ENCODE data around the gene PRRC1. TPM values are rescaled to one million over a fixed set of nuclear protein-coding genes. Genes with fewer than 3 reads are reported as not detected.

The PRRC1 gene
- polyA plus RNA-seq, 3 donors = 79.5 to 86.6 (median 83.9) TPM

- no peak for DNase-seq
These were observed 54.1 kb downstream of the PRRC1 start for GRCh38 chr5:127571314-127572131.

- no peak for DNase-seq
These were observed 55.5 kb downstream of the PRRC1 start for GRCh38 chr5:127572930-127573329.

- no peak for DNase-seq
These were observed 57.6 kb downstream of the PRRC1 start for GRCh38 chr5:127574852-127575679.

GRCh38 chr5:127577458-127577857, 60.0 kb downstream of the PRRC1 start:
- no peak for DNase-seq

- no peak for DNase-seq
These were observed 63.3 kb downstream of the PRRC1 start for GRCh38 chr5:127580731-127581130.

- no peak for DNase-seq
These were observed 64.0 kb downstream of the PRRC1 start for GRCh38 chr5:127581450-127581849.

GRCh38 chr5:127582773-127583370, 65.4 kb downstream of the PRRC1 start:
- no peak for DNase-seq

GRCh38 chr5:127583866-127584265, 66.4 kb downstream of the PRRC1 start:
- no peak for DNase-seq

GRCh38 chr5:127585661-127586060, 68.2 kb downstream of the PRRC1 start:
- no peak for DNase-seq

- no peak for DNase-seq
These were observed 68.8 kb downstream of the PRRC1 start for GRCh38 chr5:127586066-127586770.

- no peak for DNase-seq
These were observed 69.4 kb downstream of the PRRC1 start for GRCh38 chr5:127586811-127587210.

GRCh38 chr5:127587246-127587917, 69.9 kb downstream of the PRRC1 start:
- DNase-seq = no peak

GRCh38 chr5:127588368-127588767, 70.9 kb downstream of the PRRC1 start:
- DNase-seq = no peak

GRCh38 chr5:127589309-127590030, 72.0 kb downstream of the PRRC1 start:
- no peak for DNase-seq

GRCh38 chr5:127590156-127590722, 72.8 kb downstream of the PRRC1 start:
- no peak for DNase-seq

- DNase-seq = no peak
These were observed 78.3 kb downstream of the PRRC1 start for GRCh38 chr5:127595484-127596368.

- DNase-seq = no peak
These were observed 79.1 kb downstream of the PRRC1 start for GRCh38 chr5:127596501-127596900.

GRCh38 chr5:127599320-127599719, 81.9 kb downstream of the PRRC1 start:
- no peak for DNase-seq

- no peak for DNase-seq
These were observed 82.4 kb downstream of the PRRC1 start for GRCh38 chr5:127599847-127600246.

Data from renal pelvis (tissue), 4 donors.